HTERT RPE-1 (cell line): Measurements from ENCODE around the gene TCF7.

Source experiments
- in situ Hi-C: fragments of 300-500 bp; cut with MboI; formaldehyde crosslinking; loops from 4 replicates; pipeline ENCODE4 v1.14.3; 2020; ENCODE audit warnings: low sequenced_read_pairs

Gene TCF7

DNA sequence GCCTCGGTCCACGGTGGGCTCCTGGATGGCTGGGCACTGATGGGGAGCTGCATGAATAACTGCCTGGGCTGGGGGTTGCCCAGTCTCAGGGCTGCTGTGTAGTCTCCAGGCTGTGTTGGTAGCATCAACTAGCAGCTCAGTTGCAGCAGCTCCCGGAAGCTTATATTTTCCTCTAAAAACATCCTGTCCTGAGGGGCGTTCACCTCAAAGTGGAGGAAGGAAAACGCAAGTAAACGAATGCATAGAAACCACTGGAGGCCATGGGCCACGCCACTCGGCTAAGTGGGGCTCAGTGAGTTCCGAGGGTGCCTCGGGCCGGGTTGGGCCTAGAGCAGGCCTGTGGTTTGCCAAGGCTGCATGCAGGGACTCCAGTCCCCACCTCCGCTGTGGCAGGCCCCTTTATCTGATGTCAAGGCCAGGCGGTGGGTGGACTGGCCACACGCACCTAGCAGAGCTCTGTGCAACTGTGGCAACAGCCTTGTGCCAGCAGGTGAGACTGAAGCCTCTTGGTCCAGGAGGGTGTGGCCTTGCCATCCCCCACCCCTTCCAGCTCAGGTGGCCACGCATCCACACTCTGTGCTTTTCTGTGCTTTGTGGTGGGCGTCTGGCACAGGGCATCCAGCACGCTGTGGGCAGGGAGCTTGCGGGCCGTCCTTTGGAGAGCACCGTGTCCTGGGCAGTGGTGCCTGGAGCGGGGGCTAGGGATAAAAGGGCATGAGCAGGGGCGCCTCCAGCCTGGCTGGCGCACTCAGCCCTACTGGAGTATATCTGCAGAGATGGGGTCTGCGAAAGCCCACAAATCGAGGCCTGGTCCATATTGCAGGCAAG is 15.1 kb downstream of the TCF7 start:
- in situ Hi-C loops, result loop anchor here (25.0 kb wide), 1 partner anchor 92 kb away; no protein-coding TSS in a partner anchor

DNA sequence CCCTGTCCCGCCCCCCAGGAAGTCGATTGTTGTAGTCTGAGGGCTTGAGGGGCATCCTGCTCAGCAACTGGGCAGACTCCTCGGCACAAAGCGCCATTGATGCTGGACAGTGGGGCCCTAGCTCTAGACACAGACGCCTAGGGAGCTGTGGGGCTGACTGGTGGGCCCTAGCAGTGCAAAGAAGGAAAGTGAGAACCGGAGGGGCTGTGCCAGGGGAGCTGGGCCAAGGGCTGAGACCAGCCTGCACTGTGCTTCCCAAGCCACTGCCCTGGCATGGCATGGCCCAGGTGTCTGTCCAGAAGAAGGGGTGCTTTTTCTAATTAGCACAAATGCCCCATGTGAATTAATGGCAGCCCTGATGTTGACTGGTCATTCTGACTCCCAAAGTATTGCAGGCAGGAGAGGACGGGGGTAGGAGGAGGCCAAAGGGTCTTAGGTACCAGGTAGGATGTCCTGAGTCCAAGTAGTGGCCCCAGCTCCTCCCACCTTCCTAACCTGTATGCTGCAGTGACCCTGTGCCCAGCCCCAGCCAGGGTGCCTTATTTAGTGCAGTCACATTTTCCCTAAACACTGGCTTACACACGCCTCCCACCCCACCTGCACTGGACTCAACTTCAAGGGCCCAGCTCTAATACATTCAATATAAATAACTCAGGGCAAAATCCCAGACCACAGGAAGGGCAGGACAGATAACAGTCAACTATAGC is 15.9 kb downstream of the TCF7 start:
- in situ Hi-C loops, result loop anchor here (25.0 kb wide), 1 partner anchor 93 kb away; no protein-coding TSS in a partner anchor

DNA sequence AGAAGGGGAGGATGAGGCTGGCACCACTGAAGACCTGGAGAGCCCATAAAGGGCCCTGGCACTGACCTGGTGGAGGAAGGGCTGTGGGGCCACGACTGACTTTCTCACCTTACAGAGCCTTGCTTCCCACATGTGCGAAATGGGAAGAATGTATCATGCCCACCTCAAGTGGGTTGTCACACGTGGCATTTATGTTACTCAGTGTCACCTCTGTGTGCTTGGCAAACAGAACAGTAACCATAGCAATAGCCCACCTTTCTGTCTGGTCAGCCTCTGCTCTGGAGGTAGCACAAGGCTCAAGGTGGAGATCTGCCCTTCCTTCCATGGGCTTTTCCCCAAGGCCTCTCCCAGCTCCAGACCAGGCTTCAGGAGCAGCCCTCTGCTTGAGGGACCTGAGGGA is 16.7 kb downstream of the TCF7 start:
- in situ Hi-C loops, result loop anchor here (25.0 kb wide), 1 partner anchor 94 kb away; no protein-coding TSS in a partner anchor

DNA sequence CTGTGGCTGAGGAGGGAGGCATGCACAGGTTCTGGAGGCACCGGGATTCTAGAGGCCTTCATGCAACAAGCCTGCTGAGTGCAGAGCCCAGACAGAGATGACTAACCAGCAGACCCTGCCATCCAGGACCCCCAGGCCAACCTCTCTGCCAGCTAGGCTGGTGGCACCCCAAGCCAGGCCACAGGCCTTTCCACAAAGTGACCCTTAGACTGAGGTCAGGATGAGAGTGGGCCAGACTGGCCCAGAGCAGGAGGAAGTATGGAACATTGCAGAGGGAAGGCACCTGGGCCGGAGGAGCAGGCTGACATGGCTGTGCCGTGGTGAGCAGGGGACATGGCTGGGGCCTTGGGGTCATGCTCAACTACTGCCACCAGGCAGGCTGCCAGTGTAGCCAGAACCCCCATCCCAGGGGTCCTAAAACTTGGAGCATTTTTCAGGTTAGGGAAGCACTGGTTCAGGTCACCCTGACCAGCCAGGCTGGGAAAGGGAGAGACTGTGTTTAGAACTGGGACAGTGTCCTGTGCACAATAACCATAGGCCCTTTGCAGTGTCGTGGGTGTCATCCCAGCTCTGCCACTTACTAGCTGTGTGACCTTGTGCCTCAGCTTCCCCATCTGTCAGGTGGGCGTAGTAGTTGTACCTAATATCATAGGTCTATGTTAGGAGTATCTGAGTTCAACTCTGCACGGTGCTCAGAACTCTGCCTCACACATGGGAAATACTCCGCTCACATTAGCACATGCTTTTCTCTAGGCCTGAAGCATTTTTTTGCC is 17.3 kb downstream of the TCF7 start:
- in situ Hi-C loops, result loop anchor here (25.0 kb wide), 1 partner anchor 94 kb away; no protein-coding TSS in a partner anchor

DNA sequence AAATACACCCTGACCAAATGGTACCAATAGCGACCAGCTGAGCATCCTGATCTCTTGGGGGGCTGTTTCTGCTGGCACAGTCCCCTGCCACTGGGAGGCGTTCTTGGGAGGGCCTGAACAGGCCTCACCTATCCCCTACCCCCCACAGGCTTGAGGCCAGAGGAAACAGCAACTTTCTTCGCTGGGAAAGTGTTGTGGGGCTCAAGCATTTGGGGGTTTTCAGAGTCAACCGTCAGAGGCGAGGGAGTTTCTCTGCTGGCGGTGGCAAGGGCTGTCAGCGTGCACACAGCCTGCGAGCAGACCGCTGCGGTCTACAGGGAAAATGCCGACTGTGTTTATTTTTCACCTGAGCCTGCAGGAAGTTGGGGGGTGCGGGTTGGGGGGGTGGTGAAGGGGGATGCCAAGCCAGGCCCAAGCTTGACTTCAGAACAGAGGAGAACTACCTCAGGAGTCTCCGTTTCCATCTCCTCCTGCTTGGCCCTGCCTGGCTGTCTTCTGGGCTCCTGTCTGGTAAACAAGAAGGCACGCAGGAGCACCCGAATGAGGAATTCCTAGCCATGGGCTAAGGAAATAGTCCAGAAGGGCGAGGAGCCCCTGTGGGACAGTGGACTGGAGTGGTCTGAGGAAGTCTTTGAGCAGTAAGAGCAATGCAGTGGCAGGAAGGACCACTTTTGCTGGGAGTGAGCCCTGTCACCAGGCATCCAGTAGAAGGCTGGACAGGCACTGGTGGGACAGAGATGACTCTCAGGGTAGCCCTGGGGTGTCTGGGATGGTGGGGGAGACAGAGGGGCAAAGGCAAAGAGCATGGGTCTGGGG is 18.1 kb downstream of the TCF7 start:
- in situ Hi-C loops, result loop anchor here (25.0 kb wide), 1 partner anchor 95 kb away; no protein-coding TSS in a partner anchor

DNA sequence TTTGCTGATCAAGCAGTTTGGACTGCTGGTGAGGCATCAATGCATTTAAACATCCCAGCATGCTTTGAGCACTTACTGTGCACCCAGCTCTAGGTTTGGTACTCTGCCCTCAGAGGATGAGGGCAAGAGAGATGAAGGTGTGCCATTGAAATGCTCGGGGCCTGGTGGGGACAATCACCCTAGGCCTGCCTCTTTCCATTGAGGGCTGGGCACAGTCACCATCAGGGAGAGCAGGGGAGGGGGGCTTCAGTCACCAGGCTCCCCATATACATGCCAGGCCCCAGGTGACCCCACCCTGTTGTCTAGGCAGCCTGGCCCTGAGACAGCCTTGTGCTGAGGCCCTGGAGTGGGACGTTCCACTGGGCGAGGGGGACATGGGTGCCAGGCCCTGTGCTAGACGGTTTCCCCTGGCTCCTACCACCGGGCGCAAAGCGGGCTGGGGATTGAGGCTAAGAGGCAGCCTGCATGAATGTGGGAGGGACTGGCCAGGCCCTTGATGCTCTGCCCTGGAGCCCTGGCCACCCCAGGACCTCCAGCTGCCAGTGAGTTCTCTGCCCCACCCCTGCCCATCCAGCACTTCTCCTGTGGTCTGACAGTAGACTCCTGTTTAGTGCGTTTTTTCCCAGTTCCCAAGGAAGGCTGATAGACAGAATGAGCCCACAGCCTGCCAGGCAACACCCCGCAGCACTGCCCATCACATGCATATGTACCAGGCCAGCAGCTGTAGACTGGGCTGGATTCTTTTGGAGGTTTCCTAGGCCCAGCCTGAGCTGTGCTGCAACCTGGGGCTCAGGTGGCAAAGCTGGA is 18.9 kb downstream of the TCF7 start:
- in situ Hi-C loops, result loop anchor here (25.0 kb wide), 1 partner anchor 96 kb away; no protein-coding TSS in a partner anchor

DNA sequence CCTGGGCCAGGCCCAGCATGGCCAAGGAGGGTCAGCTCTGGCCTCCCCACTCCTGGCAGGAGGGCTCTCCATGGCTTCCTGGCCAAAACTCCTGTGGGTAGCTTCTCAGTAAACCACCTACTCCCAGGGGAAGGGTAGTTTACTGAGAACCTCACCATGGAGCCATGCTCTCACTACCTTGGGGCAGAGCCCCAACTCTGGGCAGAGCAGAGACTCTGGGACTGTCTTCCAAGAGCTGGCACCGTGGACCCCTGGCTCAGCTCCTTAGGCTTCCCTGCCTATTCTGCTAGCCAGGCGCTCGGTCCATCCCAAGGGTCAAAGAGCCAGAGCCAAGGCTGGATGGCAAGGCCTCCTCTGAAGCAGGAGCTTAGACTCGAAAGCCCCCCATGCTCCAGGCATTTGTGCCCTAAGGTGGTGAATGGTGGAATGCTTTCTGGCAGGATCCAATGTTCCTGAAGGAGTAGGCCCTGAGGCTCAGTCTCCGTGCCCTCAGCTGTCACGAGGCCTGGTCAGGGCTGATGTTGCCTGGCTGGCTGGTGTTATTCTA is 19.6 kb downstream of the TCF7 start:
- in situ Hi-C loops, result loop anchor here (25.0 kb wide), 1 partner anchor 97 kb away; no protein-coding TSS in a partner anchor

DNA sequence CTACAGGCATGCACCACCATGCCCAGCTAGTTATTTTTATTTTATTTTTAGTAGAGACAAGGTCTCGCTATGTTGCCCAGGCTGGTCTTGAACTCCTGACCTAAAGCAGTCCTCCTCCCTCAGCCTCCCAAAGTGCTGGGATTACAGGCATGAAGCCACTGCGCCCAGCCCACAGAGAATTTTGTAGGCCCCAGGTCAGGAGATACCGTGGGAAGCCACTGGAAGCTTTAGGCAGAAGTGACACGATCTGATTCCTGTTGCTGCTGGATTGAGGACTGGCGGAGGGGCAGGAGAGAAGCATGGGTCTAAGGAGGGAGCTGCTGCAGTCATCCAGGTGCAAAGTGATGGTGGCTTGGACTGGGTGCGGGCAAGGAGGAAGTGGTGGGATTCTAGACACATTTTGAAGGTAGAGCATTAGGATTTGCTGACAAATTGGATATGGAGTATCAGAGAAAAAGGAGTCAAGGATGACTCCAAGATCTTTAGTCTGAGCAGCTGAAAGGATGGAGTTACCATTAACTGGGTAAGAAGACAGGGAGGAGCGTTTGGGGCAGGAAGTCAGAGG is 20.7 kb downstream of the TCF7 start:
- in situ Hi-C loops, result loop anchor here (25.0 kb wide), 1 partner anchor 98 kb away; no protein-coding TSS in a partner anchor

DNA sequence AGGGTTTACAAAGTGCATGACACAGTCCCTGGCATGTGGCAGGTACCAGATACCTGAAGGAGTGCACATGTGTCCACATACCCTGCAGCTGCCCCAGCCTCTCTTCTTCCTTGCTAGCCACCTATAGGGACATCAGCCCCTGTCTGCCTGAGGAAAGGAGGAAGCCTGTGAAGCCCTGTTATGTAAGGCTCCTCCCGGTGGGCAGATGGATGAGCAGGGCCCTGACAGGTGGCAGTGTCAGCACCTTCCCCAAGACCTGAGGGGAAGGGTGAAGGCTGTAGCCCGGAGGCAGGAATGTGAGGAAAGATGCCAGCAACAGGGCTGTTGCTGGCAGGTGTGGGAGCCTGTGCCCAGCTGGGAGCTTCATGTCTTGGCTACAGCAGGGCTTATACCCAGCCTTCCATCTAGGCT is 21.7 kb downstream of the TCF7 start:
- in situ Hi-C loops, result loop anchor here (25.0 kb wide), 1 partner anchor 99 kb away; no protein-coding TSS in a partner anchor

DNA sequence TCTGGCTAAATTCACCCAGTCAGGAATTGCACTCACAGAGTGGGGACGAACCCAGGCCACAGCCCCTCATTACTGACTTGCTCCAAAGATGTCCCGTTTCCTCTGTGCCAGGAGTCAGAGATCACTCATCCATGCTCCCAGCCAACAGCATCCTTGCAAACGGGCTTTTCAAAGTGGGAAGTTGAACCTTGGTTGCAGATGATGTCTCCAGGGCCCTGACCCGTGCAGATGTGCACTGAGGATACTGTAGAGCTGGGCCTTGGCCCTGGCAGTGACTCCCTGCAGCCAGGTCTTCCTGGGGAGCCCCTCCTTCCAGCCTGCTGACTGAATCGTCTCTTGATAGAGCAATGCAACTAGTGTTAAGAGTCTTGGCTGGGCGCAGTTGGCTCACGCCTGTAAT is 22.3 kb downstream of the TCF7 start:
- in situ Hi-C loops, result loop anchor here (25.0 kb wide), 1 partner anchor 99 kb away; no protein-coding TSS in a partner anchor

DNA sequence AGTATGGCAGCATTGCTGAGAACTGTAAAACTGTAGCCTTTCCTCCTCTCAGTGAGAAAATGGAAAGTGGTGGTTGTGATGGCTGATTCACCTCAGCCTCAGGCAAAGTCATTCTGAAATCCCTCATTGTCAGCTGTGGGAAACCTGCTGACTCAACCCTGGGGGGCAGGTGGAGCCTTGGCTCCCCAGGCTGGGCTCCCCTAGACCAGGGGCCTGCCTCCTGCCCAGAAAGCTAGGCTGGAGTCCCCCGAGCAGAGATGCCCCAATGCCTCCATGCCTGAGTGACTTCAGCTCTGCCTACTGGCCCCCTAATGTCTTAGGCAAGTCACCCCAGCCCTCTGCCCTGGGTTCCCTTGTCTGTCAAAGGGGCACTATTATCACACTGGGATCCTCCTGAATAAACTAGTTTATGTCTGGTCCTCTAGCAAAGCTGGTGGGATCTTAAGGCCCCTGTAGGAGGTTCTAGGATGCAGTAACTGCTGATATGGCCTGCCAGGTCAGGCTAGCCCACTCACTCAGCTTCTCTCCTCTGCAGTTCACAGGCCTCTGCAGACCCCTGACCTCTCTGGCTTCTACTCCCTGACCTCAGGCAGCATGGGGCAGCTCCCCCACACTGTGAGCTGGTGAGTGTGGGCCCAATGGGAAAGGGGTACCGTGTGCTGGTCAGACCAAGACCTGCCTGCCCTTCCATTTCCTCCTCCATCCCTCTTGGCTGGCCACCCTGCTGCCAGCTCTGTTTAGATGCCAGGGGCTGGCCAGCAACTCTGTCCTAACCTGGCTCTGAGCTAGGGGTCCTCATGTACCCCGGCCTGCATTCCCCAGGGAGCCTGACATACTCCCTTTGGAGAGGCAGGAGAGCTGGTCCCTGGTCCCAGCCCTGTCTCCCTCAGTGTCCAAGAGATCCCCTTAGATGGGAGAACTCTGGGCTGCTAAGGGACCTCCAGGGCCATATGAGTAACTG is 24.2 kb downstream of the TCF7 start:
- in situ Hi-C loops, result loop anchor here (25.0 kb wide), 1 partner anchor 101 kb away; no protein-coding TSS in a partner anchor

DNA sequence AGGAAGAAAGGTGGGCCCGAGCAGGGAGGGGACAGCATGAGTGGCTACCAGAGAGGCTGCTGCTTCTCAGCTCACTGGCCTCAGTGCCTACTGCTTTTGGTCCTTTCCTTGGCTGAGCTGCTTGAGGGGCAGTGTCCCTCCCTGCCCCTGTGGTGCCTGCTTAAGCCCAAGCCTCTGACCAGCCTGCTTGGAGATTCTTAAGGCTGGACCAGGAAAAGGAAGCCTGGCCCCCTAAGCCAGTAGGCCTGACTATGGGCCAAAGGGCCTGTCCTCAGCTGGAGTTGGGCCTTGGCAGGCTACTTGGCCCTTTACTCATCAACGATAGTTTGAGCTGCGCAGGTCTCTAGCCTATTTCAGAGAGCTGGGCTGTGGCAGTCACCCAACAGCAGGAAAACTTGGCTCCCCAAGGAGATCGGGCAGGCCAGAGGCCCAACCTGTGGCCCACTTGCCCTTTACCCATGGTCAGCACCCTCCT is 24.9 kb downstream of the TCF7 start:
- in situ Hi-C loops, result loop anchor here (25.0 kb wide), 1 partner anchor 102 kb away; no protein-coding TSS in a partner anchor

DNA sequence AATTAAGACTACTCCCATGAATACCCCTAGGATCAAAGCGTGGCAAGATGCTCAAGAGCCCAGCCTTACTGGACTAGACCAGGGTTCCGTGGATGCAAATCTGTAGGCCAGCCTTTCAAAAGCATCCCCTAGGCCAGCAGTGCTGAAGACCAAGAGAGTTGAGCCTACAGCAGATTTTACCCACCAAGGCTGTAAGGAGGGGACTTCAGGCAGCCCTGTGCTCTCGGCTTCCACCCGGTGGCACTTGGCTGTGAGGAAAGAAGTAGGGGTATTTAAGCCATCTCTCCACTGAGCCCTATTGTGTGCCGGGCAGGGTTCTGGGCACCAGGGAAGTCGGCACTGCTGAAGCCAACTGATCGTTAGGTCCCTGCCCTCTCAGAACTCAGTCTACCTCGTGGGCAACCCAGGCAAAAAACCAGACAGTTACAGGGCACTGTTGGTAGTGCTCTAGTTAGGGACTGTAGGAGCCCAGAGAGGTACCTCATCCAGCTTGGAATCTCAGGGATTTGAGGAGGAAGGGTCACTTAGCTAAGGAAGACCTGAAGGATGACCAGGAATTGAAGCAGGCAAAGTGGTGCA is 25.5 kb downstream of the TCF7 start:
- in situ Hi-C loops, result loop anchor here (25.0 kb wide), 1 partner anchor 103 kb away; no protein-coding TSS in a partner anchor

DNA sequence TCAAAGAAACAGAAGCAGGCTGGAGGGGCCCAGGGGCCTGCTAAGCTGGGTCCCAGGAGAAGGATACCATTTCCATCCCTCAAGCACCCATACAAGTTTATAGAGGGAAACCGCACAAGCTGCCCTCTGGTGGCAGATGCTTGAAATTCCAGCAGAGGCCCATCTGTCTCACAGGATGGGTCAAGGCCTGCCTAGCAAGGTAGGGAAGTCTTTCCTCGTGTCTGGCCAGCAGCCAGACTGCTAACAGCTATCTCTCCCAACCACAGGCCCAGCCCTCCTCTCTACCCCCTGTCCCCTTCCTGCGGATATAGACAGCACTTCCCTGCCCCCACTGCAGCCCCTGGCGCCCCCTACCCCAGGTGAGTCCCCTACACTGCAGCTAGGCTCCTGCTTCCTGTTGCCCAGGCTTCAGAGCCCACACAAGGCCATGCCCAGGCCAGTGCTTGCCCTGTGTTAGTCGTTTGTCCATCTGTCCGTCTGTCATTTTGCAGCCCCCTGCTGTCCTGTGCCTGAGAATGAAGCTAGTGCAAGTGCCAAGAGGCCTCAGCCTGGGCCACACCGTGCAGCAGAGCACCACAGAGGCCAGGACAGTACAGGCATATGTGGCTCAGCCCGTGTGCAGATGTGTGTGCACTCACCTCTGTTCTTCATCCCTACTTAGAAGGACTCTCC is 26.2 kb downstream of the TCF7 start:
- in situ Hi-C loops, result loop anchor here (25.0 kb wide), 1 partner anchor 103 kb away; no protein-coding TSS in a partner anchor

DNA sequence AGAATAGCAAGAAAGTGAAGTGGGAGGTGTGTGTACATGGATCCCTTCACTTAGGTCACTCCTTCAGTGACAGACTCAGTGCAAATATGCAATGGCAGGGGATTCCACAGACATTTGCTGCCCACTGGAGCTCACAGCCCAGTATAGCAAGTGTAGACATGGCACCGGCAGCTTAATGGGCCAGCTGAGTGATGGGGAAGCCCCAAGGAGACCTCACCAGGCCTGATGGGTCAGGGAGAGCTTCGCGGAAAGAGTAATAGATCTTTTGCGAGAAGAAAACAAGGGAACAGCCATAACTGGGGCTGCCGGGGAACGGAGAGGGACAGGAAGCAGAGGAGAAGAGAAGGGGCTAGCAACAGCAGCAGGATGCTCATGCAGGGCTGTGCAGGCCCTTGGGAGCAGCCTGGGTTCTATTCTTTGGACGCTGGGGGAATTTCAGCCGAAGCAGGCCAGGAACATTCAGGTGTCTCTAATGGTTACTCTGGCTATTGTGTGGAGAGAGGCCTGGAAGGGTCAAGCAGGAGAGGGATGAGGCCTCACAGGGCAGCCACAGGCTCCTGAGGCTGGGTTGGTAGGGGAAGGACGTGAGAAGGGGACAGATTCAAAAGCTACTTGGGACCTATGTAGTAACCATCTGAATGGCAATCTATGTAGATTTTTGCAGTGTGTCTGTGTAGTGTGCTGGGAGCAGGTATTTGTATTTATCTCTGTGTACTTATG is 27.0 kb downstream of the TCF7 start:
- in situ Hi-C loops, result loop anchor here (25.0 kb wide), 1 partner anchor 104 kb away; no protein-coding TSS in a partner anchor
